Activated CD4-positive, alpha-beta T cell treated with anti-CD3 and anti-CD28 coated beads, Interleukin-2, Interleukin-4, amounts not matched to agents 100 ng/mL and 50 ng/mL, durations not matched to agents 16 hours and 8 hours (primary cell): Measurements from ENCODE around the gene VEGFC.

Source experiments
- DNase-seq: peaks from one replicate; pipeline ENCODE4 v3.0.0-alpha.2; 2020; ENCODE audit warnings: low spot score

The VEGFC gene

GRCh38 chr4:176798540-176798939, 5.8 kb upstream of the VEGFC start:
- DNase-seq: no peak

- no peak for DNase-seq
Measured at GRCh38 chr4:176795441-176795840, 2.7 kb upstream of the VEGFC start.

GRCh38 chr4:176794651-176795050, 1.9 kb upstream of the VEGFC start:
- no peak for DNase-seq

DNA sequence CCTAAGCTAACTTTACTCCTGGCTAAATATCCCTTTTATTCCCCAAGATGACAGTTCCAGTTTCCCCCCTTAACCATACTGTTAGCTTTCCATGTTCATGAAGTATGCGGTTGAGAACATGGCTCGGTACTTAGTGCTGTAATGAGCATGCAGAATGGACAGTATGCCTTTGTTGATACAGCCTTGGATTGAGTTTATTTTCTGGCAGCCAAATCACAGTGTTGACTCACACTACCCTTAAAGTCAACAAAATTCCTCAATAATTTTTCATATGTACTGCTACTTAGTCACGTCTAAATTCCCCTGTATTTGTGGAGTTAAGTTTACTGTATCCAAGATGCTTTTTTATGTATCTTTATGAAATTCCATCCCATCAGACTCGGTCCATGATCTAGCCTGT, 1.4 kb upstream of the VEGFC start:
- no peak for DNase-seq

GRCh38 chr4:176793060-176793605, 411 bp upstream of the VEGFC start:
- DNase-seq: no peak

- DNase-seq: no peak
Measured at GRCh38 chr4:176791591-176792325, 964 bp downstream of the VEGFC start.

DNA sequence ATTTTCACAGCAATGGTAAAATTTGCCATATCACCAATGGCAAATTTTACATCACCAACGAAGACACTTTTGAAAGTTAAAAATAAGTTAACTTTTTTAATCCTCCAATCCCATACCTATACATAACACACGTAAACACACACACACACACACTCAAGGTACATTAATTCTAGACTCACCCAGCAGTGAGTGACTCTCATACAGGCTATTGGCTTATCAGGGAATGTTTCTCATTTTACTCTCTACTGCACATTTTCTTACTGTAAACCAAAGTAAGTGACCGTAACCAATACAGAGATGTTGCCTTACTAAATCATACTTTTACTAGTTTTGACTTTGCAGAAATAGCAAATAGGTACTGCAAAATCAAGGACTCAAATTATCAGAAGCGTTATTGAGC, 2.3 kb downstream of the VEGFC start:
- no peak for DNase-seq

DNA sequence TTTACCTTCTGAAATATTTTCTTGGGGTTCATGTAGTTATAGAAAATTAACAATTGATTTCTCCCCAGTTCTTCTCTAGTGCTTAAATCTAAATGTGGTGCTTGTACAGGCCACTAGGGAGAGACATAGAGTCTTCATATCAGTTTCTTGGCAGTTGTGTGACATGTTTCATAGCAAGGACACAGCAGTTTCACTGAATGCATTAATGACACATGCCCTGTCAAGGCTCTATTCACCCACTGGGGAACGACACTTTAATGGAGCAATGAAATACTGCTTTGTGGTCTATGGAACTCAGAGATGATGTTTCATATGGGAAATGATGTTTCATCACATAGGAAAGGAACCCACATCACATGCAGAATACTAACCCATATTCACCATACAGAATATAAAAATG, 2.8 kb downstream of the VEGFC start:
- peak; percentile 25 for DNase-seq

GRCh38 chr4:176788971-176789370, 3.8 kb downstream of the VEGFC start:
- no peak for DNase-seq

- DNase-seq: no peak
Measured at GRCh38 chr4:176788248-176788647, 4.5 kb downstream of the VEGFC start.

GRCh38 chr4:176784816-176785215, 7.9 kb downstream of the VEGFC start:
- no peak for DNase-seq

DNA sequence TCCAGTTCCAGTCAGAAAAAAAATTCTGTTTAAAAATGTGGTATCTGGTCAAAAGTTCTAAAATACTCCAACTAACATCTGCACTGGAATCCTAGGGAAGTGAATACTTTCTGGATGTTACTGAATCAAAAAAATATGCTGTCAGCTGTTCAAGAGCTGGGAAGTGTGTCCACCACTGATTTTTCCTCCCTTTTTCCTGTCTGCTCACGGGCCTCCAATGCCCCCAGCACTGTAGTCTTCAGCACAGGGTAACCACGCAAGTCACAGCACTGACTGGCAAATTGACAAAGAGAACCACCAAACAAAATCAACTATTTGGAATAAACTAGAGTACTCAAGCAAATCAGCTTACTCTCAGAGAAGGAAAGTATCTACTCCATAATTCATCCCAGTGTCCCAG, 9.9 kb downstream of the VEGFC start:
- no peak for DNase-seq

DNA sequence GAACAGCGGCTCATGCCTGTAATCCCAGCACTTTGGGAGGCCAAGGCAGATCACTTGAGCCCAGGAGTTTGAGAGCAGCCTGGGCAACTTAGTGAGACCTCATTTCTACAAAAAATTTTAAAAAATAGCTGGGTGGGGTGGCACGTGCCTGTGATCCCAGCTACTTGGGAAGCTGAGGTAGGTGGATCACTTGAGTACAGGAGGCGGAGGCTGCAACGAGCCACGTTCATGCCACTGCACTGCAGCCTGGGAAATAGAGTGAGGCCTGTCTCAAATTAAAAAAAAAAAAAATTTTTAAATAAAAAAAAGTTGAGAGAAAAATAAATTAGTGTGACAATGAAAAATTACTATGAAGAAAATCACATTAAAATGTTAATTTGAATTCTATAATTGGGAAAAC, 10.5 kb downstream of the VEGFC start:
- DNase-seq: no peak

DNA sequence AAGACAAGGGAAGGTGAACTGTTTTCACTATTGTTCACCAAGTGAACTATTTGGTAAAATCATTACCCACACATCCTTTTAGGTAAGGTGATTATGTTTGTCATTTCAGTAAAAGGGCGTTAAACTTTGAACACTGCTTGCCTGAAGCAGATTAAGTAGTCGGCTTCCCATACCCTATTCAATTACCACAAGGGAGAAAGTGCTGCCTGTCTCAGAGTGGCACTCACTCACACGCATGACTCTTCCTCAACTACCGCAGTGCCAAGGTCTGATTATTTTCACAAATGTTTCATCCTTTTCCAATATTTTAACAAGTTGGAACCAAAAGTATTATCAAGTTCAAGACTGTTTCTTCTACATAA, 11.0 kb downstream of the VEGFC start:
- DNase-seq: no peak

DNA sequence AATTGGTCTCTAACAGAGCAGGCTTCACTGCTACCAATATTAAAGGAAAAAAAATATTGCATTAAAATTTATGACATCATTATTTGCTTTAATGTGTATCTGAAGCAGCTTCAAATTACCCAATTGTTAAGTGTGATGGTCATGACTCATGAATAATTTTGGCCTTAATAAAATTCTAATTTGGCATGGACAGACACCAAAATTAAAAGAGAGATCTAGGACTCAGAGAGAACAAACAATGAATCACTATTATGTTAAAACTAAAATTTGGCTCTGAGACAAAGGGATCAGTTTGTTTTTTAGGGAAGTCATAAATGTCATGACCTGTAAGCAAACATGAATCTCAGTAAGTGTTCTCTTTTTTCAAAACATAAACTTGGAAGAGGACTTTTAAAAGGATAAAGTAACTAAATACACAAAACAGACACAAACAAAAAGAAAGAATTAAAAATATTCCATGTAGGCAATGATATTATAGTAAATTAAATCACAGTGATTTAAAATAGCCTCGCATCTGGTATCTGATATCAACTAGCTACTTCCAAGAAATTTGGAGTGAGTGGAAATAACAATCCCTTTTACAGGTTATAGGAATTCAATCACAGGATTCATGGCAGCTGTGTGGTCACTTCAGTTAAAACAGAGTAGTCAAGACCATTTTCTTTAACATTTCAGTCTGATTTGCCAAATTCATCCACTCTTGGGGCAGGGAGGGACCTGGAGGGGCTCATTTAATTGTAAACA, 11.6 kb downstream of the VEGFC start:
- no peak for DNase-seq

GRCh38 chr4:176779421-176779820, 13.3 kb downstream of the VEGFC start:
- no peak for DNase-seq

DNA sequence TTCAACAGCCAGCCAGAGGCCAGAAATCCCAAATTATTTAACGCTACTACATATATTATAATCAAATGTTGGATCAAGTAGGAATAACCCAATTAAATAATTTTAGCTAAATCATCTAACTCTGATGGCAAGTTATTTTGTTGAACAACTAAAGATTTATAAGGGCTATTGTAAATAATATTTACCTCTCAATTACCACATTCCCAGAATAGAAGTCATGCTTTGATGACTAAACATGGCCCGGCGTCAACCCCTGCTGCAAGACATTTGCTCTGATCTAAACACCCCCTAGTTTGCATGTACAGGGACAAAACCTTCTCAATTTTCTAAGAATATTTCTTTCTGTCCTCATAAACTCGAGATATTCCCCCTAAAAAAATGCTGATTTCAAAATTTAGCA, 14.2 kb downstream of the VEGFC start:
- no peak for DNase-seq

- DNase-seq: no peak
Measured at GRCh38 chr4:176778063-176778462, 14.7 kb downstream of the VEGFC start.

DNA sequence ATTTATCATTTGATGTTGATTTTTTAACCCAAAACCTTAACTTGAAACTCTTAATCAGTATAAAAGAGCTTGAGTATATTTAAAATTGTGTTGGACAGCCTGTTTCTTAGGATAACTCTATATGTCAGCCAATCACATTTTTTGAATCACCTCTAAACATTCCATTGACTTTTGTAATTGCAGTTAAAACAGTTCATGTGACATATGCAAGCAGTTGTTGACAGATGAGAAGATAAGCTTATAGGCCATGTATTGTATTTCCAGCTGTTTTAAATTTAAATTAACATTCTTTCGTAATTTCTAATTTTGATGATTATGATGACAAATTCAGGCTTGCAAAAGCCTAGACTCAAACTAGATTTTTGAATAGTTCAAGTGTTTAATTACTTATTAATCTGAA, 17.4 kb downstream of the VEGFC start:
- no peak for DNase-seq

- no peak for DNase-seq
Measured at GRCh38 chr4:176774852-176775251, 17.9 kb downstream of the VEGFC start.

DNA sequence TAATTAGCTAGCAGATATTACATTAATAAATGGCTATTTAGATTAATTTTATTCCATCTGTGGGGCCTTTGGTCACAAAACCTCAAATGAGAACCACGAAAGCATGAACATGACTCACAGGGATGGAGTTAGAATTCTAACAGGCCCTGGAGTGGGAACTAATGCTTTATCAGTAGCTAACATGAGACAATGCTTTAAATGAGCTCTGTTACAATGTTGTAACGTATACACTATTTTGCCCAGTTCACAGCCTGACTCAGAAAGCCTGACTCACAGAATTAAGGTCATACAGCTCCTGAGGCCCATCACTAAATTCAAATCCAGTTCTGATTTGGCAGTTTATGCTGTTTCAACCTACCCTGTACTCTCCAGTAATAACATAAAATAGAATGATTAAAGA, 23.2 kb downstream of the VEGFC start:
- no peak for DNase-seq

- no peak for DNase-seq
Measured at GRCh38 chr4:176767183-176767582, 25.5 kb downstream of the VEGFC start.

GRCh38 chr4:176762661-176763308, 29.9 kb downstream of the VEGFC start:
- no peak for DNase-seq
